ENCODE results near the gene ZNF688. TPM values are rescaled to one million over a fixed set of nuclear protein-coding genes. Genes with fewer than 3 reads are reported as not detected.
A peak's percentile ranks its signal among the peaks of the same experiment; 100 is the strongest.
"Not testable (repeated sequence)": the region's sequence is repeated elsewhere in the genome, so short reads cannot be mapped to it uniquely, and the experiment has no call there.

ZNF688 gene
- total and polyA plus RNA-seq, 9 donors, result 7.0 to 14.6 (median 9.4) TPM

- Histone ChIP-seq H3K27me3 (ENCODE audit: control insufficient read depth, insufficient read depth, low read length) (no peaks in the 10 kb centered on the region), H3K36me3 (ENCODE audit: control insufficient read depth, insufficient read depth, low read length) (peaks cover 61% of the 10 kb centered on the region), H3K27ac (ENCODE audit: low read length) (no peak overlapping the region), H3K4me3 (ENCODE audit: low read length) (no peak overlapping the region), H3K4me1 (ENCODE audit: control insufficient read depth, insufficient read depth, low read length) (peaks cover 16% of the 10 kb centered on the region), H3K9me3 (replicated peaks; ENCODE audit: control insufficient read depth, low read depth, low read length) (peaks cover 1% of the 10 kb centered on the region)
- WGBS (ENCODE audit: insufficient coverage), result no CpG with 5 or more reads among the region's 3 CpGs
- DNase-seq, result no peak
These were observed 34.5 kb upstream of the ZNF688 start for GRCh38 chr16:30606004-30606403.

GRCh38 chr16:30605158-30605557 is 33.6 kb upstream of the ZNF688 start:
- peak; percentile 46 for DNase-seq
- peaks cover 16% of the 10 kb centered on the region for H3K4me1 ChIP-seq (ENCODE audit: control insufficient read depth, insufficient read depth, low read length)
- no peak overlapping the region for H3K27ac ChIP-seq (ENCODE audit: low read length)
- 84% methylated on average over 15 of the region's 15 CpGs for WGBS (ENCODE audit: insufficient coverage)
- peaks cover 61% of the 10 kb centered on the region for H3K36me3 ChIP-seq (ENCODE audit: control insufficient read depth, insufficient read depth, low read length)
- H3K27me3 ChIP-seq (ENCODE audit: control insufficient read depth, insufficient read depth, low read length), result no peaks in the 10 kb centered on the region
- H3K4me3 ChIP-seq (ENCODE audit: low read length), result no peak overlapping the region
- peaks cover 2% of the 10 kb centered on the region for H3K9me3 ChIP-seq (replicated peaks; ENCODE audit: control insufficient read depth, low read depth, low read length)

- Histone ChIP-seq H3K4me1 (ENCODE audit: control insufficient read depth, insufficient read depth, low read length) (peaks cover 15% of the 10 kb centered on the region), H3K36me3 (ENCODE audit: control insufficient read depth, insufficient read depth, low read length) (peaks cover 61% of the 10 kb centered on the region), H3K9me3 (replicated peaks; ENCODE audit: control insufficient read depth, low read depth, low read length) (peaks cover 2% of the 10 kb centered on the region), H3K27ac (ENCODE audit: low read length) (no peak overlapping the region), H3K27me3 (ENCODE audit: control insufficient read depth, insufficient read depth, low read length) (no peaks in the 10 kb centered on the region), H3K4me3 (ENCODE audit: low read length) (no peak overlapping the region)
- 92% methylated on average over 49 of the region's 49 CpGs for WGBS (ENCODE audit: insufficient coverage)
- DNase-seq, result no peak
These were observed 32.9 kb upstream of the ZNF688 start for GRCh38 chr16:30604316-30604947.

- no peak for DNase-seq
- H3K9me3 ChIP-seq (replicated peaks; ENCODE audit: control insufficient read depth, low read depth, low read length), result peaks cover 2% of the 10 kb centered on the region
- H3K27me3 ChIP-seq (ENCODE audit: control insufficient read depth, insufficient read depth, low read length), result no peaks in the 10 kb centered on the region
- 78% methylated on average over 5 of the region's 7 CpGs for WGBS (ENCODE audit: insufficient coverage)
- H3K4me3 ChIP-seq (ENCODE audit: low read length), result no peak overlapping the region
- peaks cover 61% of the 10 kb centered on the region for H3K36me3 ChIP-seq (ENCODE audit: control insufficient read depth, insufficient read depth, low read length)
- H3K4me1 ChIP-seq (ENCODE audit: control insufficient read depth, insufficient read depth, low read length), result peaks cover 10% of the 10 kb centered on the region
- no peak overlapping the region for H3K27ac ChIP-seq (ENCODE audit: low read length)
These were observed 32.4 kb upstream of the ZNF688 start for GRCh38 chr16:30603945-30604315.

- WGBS (ENCODE audit: insufficient coverage), result 21% methylated on average over 3 of the region's 4 CpGs
- H3K27me3 ChIP-seq (ENCODE audit: control insufficient read depth, insufficient read depth, low read length), result no peaks in the 10 kb centered on the region
- H3K4me3 ChIP-seq (ENCODE audit: low read length), result no peak overlapping the region
- peak; percentile 72 for DNase-seq
- H3K27ac ChIP-seq (ENCODE audit: low read length), result peak overlapping the region; percentile 59
- peaks cover 7% of the 10 kb centered on the region for H3K4me1 ChIP-seq (ENCODE audit: control insufficient read depth, insufficient read depth, low read length)
- peaks cover 2% of the 10 kb centered on the region for H3K9me3 ChIP-seq (replicated peaks; ENCODE audit: control insufficient read depth, low read depth, low read length)
- peaks cover 50% of the 10 kb centered on the region for H3K36me3 ChIP-seq (ENCODE audit: control insufficient read depth, insufficient read depth, low read length)
These were observed 31.2 kb upstream of the ZNF688 start for GRCh38 chr16:30602616-30603277.

- no peaks in the 10 kb centered on the region for H3K27me3 ChIP-seq (ENCODE audit: control insufficient read depth, insufficient read depth, low read length)
- peaks cover 44% of the 10 kb centered on the region for H3K36me3 ChIP-seq (ENCODE audit: control insufficient read depth, insufficient read depth, low read length)
- no peak for DNase-seq
- peaks cover 2% of the 10 kb centered on the region for H3K9me3 ChIP-seq (replicated peaks; ENCODE audit: control insufficient read depth, low read depth, low read length)
- H3K27ac ChIP-seq (ENCODE audit: low read length), result no peak overlapping the region
- no CpG with 5 or more reads among the region's 4 CpGs for WGBS (ENCODE audit: insufficient coverage)
- H3K4me3 ChIP-seq (ENCODE audit: low read length), result no peak overlapping the region
- H3K4me1 ChIP-seq (ENCODE audit: control insufficient read depth, insufficient read depth, low read length), result peaks cover 7% of the 10 kb centered on the region
These were observed 30.5 kb upstream of the ZNF688 start for GRCh38 chr16:30601966-30602365.

GRCh38 chr16:30600929-30601328 is 29.4 kb upstream of the ZNF688 start:
- no peak for DNase-seq
- 90% methylated on average over 2 of the region's 2 CpGs for WGBS (ENCODE audit: insufficient coverage)
- Histone ChIP-seq H3K9me3 (replicated peaks; ENCODE audit: control insufficient read depth, low read depth, low read length) (peaks cover 2% of the 10 kb centered on the region), H3K36me3 (ENCODE audit: control insufficient read depth, insufficient read depth, low read length) (peaks cover 34% of the 10 kb centered on the region), H3K4me1 (ENCODE audit: control insufficient read depth, insufficient read depth, low read length) (peaks cover 7% of the 10 kb centered on the region), H3K4me3 (ENCODE audit: low read length) (no peak overlapping the region), H3K27me3 (ENCODE audit: control insufficient read depth, insufficient read depth, low read length) (no peaks in the 10 kb centered on the region), H3K27ac (ENCODE audit: low read length) (no peak overlapping the region)

- no peak for DNase-seq
- Histone ChIP-seq H3K4me3 (ENCODE audit: low read length) (no peak overlapping the region), H3K4me1 (ENCODE audit: control insufficient read depth, insufficient read depth, low read length) (peaks cover 7% of the 10 kb centered on the region), H3K27ac (ENCODE audit: low read length) (no peak overlapping the region), H3K9me3 (replicated peaks; ENCODE audit: control insufficient read depth, low read depth, low read length) (peaks cover 2% of the 10 kb centered on the region), H3K27me3 (ENCODE audit: control insufficient read depth, insufficient read depth, low read length) (no peaks in the 10 kb centered on the region), H3K36me3 (ENCODE audit: control insufficient read depth, insufficient read depth, low read length) (peaks cover 29% of the 10 kb centered on the region)
- WGBS (ENCODE audit: insufficient coverage), result 100% methylated on average over 2 of the region's 3 CpGs
These were observed 28.7 kb upstream of the ZNF688 start for GRCh38 chr16:30600215-30600614.

- H3K27ac ChIP-seq (ENCODE audit: low read length), result no peak overlapping the region
- H3K4me1 ChIP-seq (ENCODE audit: control insufficient read depth, insufficient read depth, low read length), result no peaks in the 10 kb centered on the region
- peaks cover 2% of the 10 kb centered on the region for H3K9me3 ChIP-seq (replicated peaks; ENCODE audit: control insufficient read depth, low read depth, low read length)
- no peaks in the 10 kb centered on the region for H3K27me3 ChIP-seq (ENCODE audit: control insufficient read depth, insufficient read depth, low read length)
- peaks cover 3% of the 10 kb centered on the region for H3K36me3 ChIP-seq (ENCODE audit: control insufficient read depth, insufficient read depth, low read length)
- WGBS (ENCODE audit: insufficient coverage), result 100% methylated on average over 3 of the region's 4 CpGs
- H3K4me3 ChIP-seq (ENCODE audit: low read length), result no peak overlapping the region
- DNase-seq, result no peak
These were observed 21.4 kb upstream of the ZNF688 start for GRCh38 chr16:30592871-30593270.

GRCh38 chr16:30590869-30591268 is 19.4 kb upstream of the ZNF688 start:
- DNase-seq; H3K27ac ChIP-seq (ENCODE audit: low read length); H3K36me3 ChIP-seq (ENCODE audit: control insufficient read depth, insufficient read depth, low read length); H3K4me1 ChIP-seq (ENCODE audit: control insufficient read depth, insufficient read depth, low read length); H3K9me3 ChIP-seq (replicated peaks; ENCODE audit: control insufficient read depth, low read depth, low read length); H3K4me3 ChIP-seq (ENCODE audit: low read length); H3K27me3 ChIP-seq (ENCODE audit: control insufficient read depth, insufficient read depth, low read length): not testable (repeated sequence)
- 100% methylated on average over 1 of the region's 9 CpGs for WGBS (ENCODE audit: insufficient coverage)

Measured in muscle of leg (tissue), 11 donors.